HCT116 (cell line): ENCODE results near the gene NRROS.

Source experiments
- JUND ChIP-seq: IDR thresholded peaks from 2 replicates; pipeline ENCODE4 v1.6.1; 2012
- POLR2A ChIP-seq: IDR thresholded peaks from 2 replicates; pipeline ENCODE4 v1.7.0; 2011; ENCODE audit warnings: borderline replicate concordance; ENCODE audit not compliant: insufficient read depth, insufficient read length; ENCODE audit errors: extremely low read depth
- POLR2AphosphoS5 ChIP-seq: IDR thresholded peaks from 2 replicates; pipeline ENCODE4 v1.6.1; 2011; ENCODE audit warnings: mild to moderate bottlenecking, low read depth, low read length, moderate library complexity
- SIN3A ChIP-seq: IDR thresholded peaks from 2 replicates; pipeline ENCODE4 v1.6.1; 2012; ENCODE audit warnings: low read depth
- TCF7L2 ChIP-seq: IDR thresholded peaks from 2 replicates; pipeline ENCODE4 v1.7.0; 2011; ENCODE audit warnings: borderline replicate concordance, inconsistent platforms; ENCODE audit not compliant: insufficient read depth, insufficient read length; ENCODE audit errors: extremely low read depth
- YY1 ChIP-seq: IDR thresholded peaks from 2 replicates; pipeline ENCODE4 v1.6.1; 2011; ENCODE audit warnings: low read length, low read depth, moderate library complexity, mild to moderate bottlenecking; ENCODE audit not compliant: insufficient replicate concordance; ENCODE audit errors: extremely low read depth
- TF ChIP-seq, protein P1 (sequence below), 3 experiments: fragments of 200-600 bp in 1 of 3; sonication (generic) in 1 of 3; IDR thresholded peaks in 2 of 3; conservative IDR thresholded peaks in 1 of 3; 2 replicates each; pipeline ENCODE4 v1.5.1; 2012 to 2017; ENCODE audit warnings: low read depth in 2 of 3, low read length in 2 of 3, antibody characterized with exemption in 1 of 3, borderline replicate concordance in 1 of 3, control low read depth in 1 of 3, mild to moderate bottlenecking in 1 of 3, mixed read lengths in 1 of 3, mixed run types in 1 of 3, moderate library complexity in 1 of 3; ENCODE audit not compliant: insufficient read depth in 1 of 3

- TF ChIP-seq, protein P1, sequence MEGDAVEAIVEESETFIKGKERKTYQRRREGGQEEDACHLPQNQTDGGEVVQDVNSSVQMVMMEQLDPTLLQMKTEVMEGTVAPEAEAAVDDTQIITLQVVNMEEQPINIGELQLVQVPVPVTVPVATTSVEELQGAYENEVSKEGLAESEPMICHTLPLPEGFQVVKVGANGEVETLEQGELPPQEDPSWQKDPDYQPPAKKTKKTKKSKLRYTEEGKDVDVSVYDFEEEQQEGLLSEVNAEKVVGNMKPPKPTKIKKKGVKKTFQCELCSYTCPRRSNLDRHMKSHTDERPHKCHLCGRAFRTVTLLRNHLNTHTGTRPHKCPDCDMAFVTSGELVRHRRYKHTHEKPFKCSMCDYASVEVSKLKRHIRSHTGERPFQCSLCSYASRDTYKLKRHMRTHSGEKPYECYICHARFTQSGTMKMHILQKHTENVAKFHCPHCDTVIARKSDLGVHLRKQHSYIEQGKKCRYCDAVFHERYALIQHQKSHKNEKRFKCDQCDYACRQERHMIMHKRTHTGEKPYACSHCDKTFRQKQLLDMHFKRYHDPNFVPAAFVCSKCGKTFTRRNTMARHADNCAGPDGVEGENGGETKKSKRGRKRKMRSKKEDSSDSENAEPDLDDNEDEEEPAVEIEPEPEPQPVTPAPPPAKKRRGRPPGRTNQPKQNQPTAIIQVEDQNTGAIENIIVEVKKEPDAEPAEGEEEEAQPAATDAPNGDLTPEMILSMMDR (IDR thresholded peaks at IDR 0.05 in 2 of 3, conservative IDR thresholded peaks at IDR 0.05 in 1 of 3; ENCODE audit: borderline replicate concordance in 1 of 3, insufficient read depth in 1 of 3, low read depth in 2 of 3, low read length in 2 of 3) = no peak
- TF ChIP-seq JUND = no peak
- TF ChIP-seq TCF7L2 = no peak
- no peak for TF ChIP-seq POLR2AphosphoS5
- no peak for TF ChIP-seq YY1
- TF ChIP-seq SIN3A = no peak
- no peak for TF ChIP-seq POLR2A
Measured at GRCh38 chr3:196708467-196708866, 69.0 kb downstream of the NRROS start.
